ENCODE measurements around the gene NRG2. TPM values are rescaled to one million over a fixed set of nuclear protein-coding genes. Genes with fewer than 3 reads are reported as not detected.

Gene NRG2
- total RNA-seq, 5 donors from 2014 or later (not counting 1 experiment from before 2014, with no cell fraction given): 0.12 to 0.15 (median 0.12) TPM; not detected in 1

DNA sequence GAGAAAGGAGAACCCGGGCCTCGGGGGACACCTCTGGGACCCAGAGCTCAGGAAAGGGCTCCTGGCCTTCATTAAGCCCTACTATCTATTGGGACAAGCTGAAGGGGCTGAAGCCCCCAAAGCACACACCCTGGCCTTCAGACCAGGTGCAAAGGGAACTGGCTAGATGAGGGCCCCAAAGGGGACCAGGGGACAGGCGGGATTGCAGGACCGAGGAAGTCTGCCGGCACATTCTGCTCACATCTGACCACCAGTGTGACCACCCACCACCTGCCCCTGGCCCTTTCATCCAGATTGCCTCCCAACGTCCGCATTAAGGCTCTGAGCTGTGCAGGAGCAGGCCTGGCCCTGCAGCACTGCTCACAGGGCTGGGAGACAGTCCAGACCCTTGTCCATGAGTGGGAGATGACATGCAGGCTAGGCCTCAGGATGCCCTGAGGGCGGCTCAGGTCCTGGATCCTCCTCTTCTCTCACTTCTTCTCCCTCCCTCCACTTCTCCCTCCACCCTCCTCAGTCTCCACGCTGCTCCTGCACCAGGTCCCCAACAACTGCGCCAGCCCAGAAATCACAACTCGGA, 228.3 kb downstream of the NRG2 start:
- no peaks in the 10 kb centered on the region for H3K9me3 ChIP-seq
- Mint-ChIP-seq H3K27ac (no peak overlapping the region), H3K27me3 (peaks cover 6 to 16% of the 10 kb centered on the region in 2 donors), H3K9me3 (peaks cover 5 to 7% (median 6%) of the 10 kb centered on the region in 3 donors), H3K36me3 (peaks cover 3% of the 10 kb centered on the region), H3K4me1 (no peaks in the 10 kb centered on the region), H3K4me3 (no peak overlapping the region)
- H3K36me3 ChIP-seq (ENCODE audit: control insufficient read depth in 2 of 2, extremely low read depth in 1 of 2, insufficient read depth in 1 of 2, low read length in 1 of 2): no peaks in the 10 kb centered on the region
- CTCF ChIA-PET: no interaction called here
- H3K4me3 ChIP-seq (ENCODE audit: control insufficient read depth in 1 of 2, extremely low read depth in 1 of 2, low read length in 1 of 2): no peak overlapping the region
- DNase-seq (no peak), ATAC-seq (replicated peaks in 1 of 4) (no peak)
- 86% methylated on average over 9 of the region's 11 CpGs for WGBS (ENCODE audit: insufficient coverage)
- H3K27me3 ChIP-seq (replicated peaks in 1 of 2; ENCODE audit: control insufficient read depth in 2 of 2, extremely low read depth in 1 of 2, insufficient read depth in 2 of 2, low read length in 1 of 2): peaks cover 0 to 42% of the 10 kb centered on the region in 2 experiments
- H3K4me1 ChIP-seq (ENCODE audit: control insufficient read depth in 1 of 2, extremely low read depth in 1 of 2, insufficient read depth in 2 of 2, low read length in 2 of 2): no peaks in the 10 kb centered on the region
- no peak overlapping the region for H3K27ac ChIP-seq (ENCODE audit: low read length)
- POLR2A ChIA-PET: no interaction called here

DNA sequence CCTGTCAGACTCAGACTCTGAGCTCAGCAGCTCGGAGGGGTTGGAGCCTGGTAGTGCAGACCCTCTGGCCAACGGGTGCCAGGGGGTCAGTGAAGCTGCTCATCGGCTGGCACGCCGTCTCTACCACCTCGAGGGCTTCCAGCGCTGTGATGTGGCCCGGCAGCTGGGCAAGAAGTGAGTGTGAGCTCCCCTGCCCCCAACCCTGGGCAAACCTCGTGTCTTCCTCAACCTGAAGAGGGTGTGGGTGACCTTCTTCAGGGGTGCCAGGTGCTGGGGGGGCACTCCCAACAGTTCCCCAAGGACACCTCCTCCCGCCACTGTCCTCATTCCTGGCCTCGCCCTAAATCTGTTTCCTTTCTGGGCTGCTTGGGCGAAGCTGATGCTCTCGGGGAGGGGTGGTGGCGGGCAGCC, 228.9 kb downstream of the NRG2 start:
- no peak overlapping the region for H3K4me3 Mint-ChIP-seq
- H3K27me3 Mint-ChIP-seq: peaks cover 4 to 12% of the 10 kb centered on the region in 2 donors
- POLR2A ChIA-PET: no interaction called here
- DNase-seq (no peak), ATAC-seq (replicated peaks in 1 of 4) (no peak)
- no peaks in the 10 kb centered on the region for H3K4me1 Mint-ChIP-seq
- CTCF ChIA-PET: interaction anchor here in 1 of 2 donors (0.7 kb wide), 1 partner anchor 186 kb away, joined by 3 read pairs; no protein-coding TSS in a partner anchor
- H3K27ac Mint-ChIP-seq: no peak overlapping the region
- H3K9me3 Mint-ChIP-seq: peaks cover 3 to 6% (median 5%) of the 10 kb centered on the region in 3 donors
- no peak overlapping the region for H3K4me3 ChIP-seq (ENCODE audit: control insufficient read depth in 1 of 2, extremely low read depth in 1 of 2, low read length in 1 of 2)
- peaks cover 3% of the 10 kb centered on the region for H3K36me3 Mint-ChIP-seq
- H3K27ac ChIP-seq (ENCODE audit: low read length): no peak overlapping the region
- peaks cover 0 to 46% of the 10 kb centered on the region in 2 experiments for H3K27me3 ChIP-seq (replicated peaks in 1 of 2; ENCODE audit: control insufficient read depth in 2 of 2, extremely low read depth in 1 of 2, insufficient read depth in 2 of 2, low read length in 1 of 2)
- H3K36me3 ChIP-seq (ENCODE audit: control insufficient read depth in 2 of 2, extremely low read depth in 1 of 2, insufficient read depth in 1 of 2, low read length in 1 of 2): no peaks in the 10 kb centered on the region
- no peaks in the 10 kb centered on the region for H3K4me1 ChIP-seq (ENCODE audit: control insufficient read depth in 1 of 2, extremely low read depth in 1 of 2, insufficient read depth in 2 of 2, low read length in 2 of 2)
- WGBS (ENCODE audit: insufficient coverage): 75% methylated on average over 12 of the region's 14 CpGs
- H3K9me3 ChIP-seq: no peaks in the 10 kb centered on the region

DNA sequence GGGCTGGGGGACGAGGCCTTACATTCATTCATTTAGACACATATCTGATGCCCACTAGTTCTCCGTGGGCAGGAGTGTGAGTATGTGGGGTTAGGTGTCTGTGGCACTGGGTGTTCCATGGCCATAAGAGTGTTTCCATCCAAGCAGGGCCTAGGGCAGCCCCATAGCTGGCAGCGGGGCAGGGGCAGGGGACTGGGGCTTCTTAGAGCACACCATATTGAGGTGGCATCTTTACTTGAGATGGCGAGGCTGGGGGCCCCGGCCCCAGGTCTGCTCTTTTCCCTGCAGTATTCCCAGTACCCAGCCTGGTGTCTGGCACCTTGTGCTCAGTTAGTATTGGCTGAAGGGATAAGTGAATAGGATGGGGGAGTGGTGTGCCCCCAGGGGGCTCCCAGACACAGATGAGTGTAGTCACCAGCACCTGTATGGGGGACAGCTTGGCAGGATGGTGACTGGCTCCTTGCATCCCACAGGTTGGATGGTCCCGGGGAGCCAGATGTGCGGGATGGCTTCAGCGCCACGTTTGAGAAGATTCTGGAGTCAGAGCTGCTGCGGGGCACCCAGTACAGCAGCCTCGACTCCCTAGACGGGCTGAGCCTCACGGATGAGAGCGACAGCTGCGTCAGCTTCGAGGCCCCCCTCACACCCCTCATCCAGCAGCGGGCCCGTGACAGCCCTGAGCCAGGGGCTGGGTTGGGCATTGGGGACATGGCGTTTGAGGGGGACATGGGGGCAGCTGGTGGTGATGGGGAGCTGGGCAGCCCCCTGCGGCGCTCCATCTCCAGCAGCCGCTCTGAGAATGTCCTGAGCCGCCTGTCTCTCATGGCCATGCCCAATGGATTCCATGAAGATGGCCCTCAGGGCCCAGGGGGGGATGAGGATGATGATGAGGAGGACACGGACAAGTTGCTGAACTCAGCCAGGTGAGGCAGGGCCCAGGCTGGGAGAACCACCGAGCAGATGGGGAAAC, 230.0 kb downstream of the NRG2 start:
- H3K27me3 Mint-ChIP-seq: peaks cover 8 to 19% of the 10 kb centered on the region in 2 donors
- no peaks in the 10 kb centered on the region for H3K4me1 Mint-ChIP-seq
- WGBS (ENCODE audit: insufficient coverage): 87% methylated on average over 9 of the region's 25 CpGs
- Histone ChIP-seq H3K36me3 (ENCODE audit: control insufficient read depth in 2 of 2, extremely low read depth in 1 of 2, insufficient read depth in 1 of 2, low read length in 1 of 2) (no peaks in the 10 kb centered on the region), H3K27me3 (replicated peaks in 1 of 2; ENCODE audit: control insufficient read depth in 2 of 2, extremely low read depth in 1 of 2, insufficient read depth in 2 of 2, low read length in 1 of 2) (peaks cover 0 to 56% of the 10 kb centered on the region in 2 experiments), H3K27ac (ENCODE audit: low read length) (no peak overlapping the region), H3K4me3 (ENCODE audit: control insufficient read depth in 1 of 2, extremely low read depth in 1 of 2, low read length in 1 of 2) (no peak overlapping the region), H3K4me1 (ENCODE audit: control insufficient read depth in 1 of 2, extremely low read depth in 1 of 2, insufficient read depth in 2 of 2, low read length in 2 of 2) (no peaks in the 10 kb centered on the region), H3K9me3 (no peaks in the 10 kb centered on the region)
- no peaks in the 10 kb centered on the region for H3K9me3 Mint-ChIP-seq
- ATAC-seq (replicated peaks in 1 of 4): no peak
- no peak for DNase-seq
- POLR2A ChIA-PET: no interaction called here
- H3K4me3 Mint-ChIP-seq: no peak overlapping the region
- CTCF ChIA-PET: interaction anchor here in 1 of 2 donors (0.7 kb wide), 1 partner anchor 185 kb away, joined by 3 read pairs; no protein-coding TSS in a partner anchor
- no peak overlapping the region for H3K27ac Mint-ChIP-seq
- H3K36me3 Mint-ChIP-seq: no peaks in the 10 kb centered on the region

DNA sequence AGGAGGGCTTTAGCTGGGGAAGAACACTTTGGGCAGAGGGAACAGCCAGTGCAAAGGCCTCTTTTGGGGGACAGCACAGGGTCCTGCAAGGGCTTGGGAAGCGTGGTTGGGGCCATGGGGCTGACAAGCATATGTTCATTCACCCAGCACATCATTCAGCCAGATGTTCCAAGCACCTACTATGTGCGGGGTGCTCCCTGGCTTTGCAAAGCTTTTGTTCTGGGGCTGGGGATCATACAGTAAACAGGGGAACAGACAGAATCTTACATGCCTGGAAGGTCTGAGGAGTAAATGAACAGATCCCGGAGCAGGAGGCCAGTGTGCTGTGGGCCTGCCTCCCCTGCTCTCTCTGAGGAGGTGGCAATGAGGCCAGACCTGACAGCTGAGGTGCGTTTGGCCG, 230.8 kb downstream of the NRG2 start:
- no peak overlapping the region for H3K27ac Mint-ChIP-seq
- no peak for DNase-seq
- CTCF ChIA-PET: no interaction called here

DNA sequence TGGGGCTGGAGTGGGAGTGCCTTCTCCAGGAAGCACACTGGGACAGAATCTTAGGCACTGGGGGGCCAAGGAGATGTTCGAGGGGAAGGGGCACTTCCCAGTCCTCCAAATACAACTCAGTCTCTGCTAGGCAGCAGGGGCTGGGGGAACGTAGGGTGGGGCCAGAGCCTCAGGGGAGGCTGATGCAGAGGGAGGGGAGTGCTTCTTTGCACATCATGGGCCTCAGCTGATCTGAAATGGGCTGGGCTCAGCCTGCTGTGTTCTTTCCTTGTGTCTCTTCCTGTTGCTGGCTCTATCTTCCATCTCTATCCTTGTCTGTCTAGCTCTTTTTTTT, 231.9 kb downstream of the NRG2 start:
- ATAC-seq (replicated peaks in 1 of 4) (no peak), DNase-seq (no peak)
- Mint-ChIP-seq H3K27ac (no peak overlapping the region), H3K9me3 (no peaks in the 10 kb centered on the region), H3K27me3 (peaks cover 4 to 27% of the 10 kb centered on the region in 2 donors), H3K4me1 (no peaks in the 10 kb centered on the region), H3K36me3 (no peaks in the 10 kb centered on the region), H3K4me3 (no peak overlapping the region)
- Histone ChIP-seq H3K36me3 (ENCODE audit: control insufficient read depth in 2 of 2, extremely low read depth in 1 of 2, insufficient read depth in 1 of 2, low read length in 1 of 2) (no peaks in the 10 kb centered on the region), H3K27ac (ENCODE audit: low read length) (no peak overlapping the region), H3K4me1 (ENCODE audit: control insufficient read depth in 1 of 2, extremely low read depth in 1 of 2, insufficient read depth in 2 of 2, low read length in 2 of 2) (no peaks in the 10 kb centered on the region), H3K9me3 (no peaks in the 10 kb centered on the region), H3K27me3 (replicated peaks in 1 of 2; ENCODE audit: control insufficient read depth in 2 of 2, extremely low read depth in 1 of 2, insufficient read depth in 2 of 2, low read length in 1 of 2) (peaks cover 0 to 53% of the 10 kb centered on the region in 2 experiments), H3K4me3 (ENCODE audit: control insufficient read depth in 1 of 2, extremely low read depth in 1 of 2, low read length in 1 of 2) (no peak overlapping the region)
- no CpG with 5 or more reads among the region's 2 CpGs for WGBS (ENCODE audit: insufficient coverage)
- ChIA-PET POLR2A (no interaction called here), CTCF (no interaction called here)

More for the DNA sequence above, 230.8 kb downstream of the NRG2 start:
- WGBS (ENCODE audit: insufficient coverage): 73% methylated on average over 4 of the region's 5 CpGs
- no peaks in the 10 kb centered on the region for H3K9me3 ChIP-seq
- POLR2A ChIA-PET: no interaction called here
- no peak overlapping the region for H3K4me3 Mint-ChIP-seq
- no peaks in the 10 kb centered on the region for H3K36me3 Mint-ChIP-seq
- no peaks in the 10 kb centered on the region for H3K36me3 ChIP-seq (ENCODE audit: control insufficient read depth in 2 of 2, extremely low read depth in 1 of 2, insufficient read depth in 1 of 2, low read length in 1 of 2)
- H3K4me1 ChIP-seq (ENCODE audit: control insufficient read depth in 1 of 2, extremely low read depth in 1 of 2, insufficient read depth in 2 of 2, low read length in 2 of 2): no peaks in the 10 kb centered on the region
- H3K27me3 ChIP-seq (replicated peaks in 1 of 2; ENCODE audit: control insufficient read depth in 2 of 2, extremely low read depth in 1 of 2, insufficient read depth in 2 of 2, low read length in 1 of 2): peaks cover 0 to 53% of the 10 kb centered on the region in 2 experiments
- no peaks in the 10 kb centered on the region for H3K4me1 Mint-ChIP-seq
- H3K27ac ChIP-seq (ENCODE audit: low read length): no peak overlapping the region
- H3K9me3 Mint-ChIP-seq: no peaks in the 10 kb centered on the region
- no peak overlapping the region for H3K4me3 ChIP-seq (ENCODE audit: control insufficient read depth in 1 of 2, extremely low read depth in 1 of 2, low read length in 1 of 2)
- H3K27me3 Mint-ChIP-seq: peaks cover 8 to 24% of the 10 kb centered on the region in 2 donors
- no peak for ATAC-seq (replicated peaks in 1 of 4)

DNA sequence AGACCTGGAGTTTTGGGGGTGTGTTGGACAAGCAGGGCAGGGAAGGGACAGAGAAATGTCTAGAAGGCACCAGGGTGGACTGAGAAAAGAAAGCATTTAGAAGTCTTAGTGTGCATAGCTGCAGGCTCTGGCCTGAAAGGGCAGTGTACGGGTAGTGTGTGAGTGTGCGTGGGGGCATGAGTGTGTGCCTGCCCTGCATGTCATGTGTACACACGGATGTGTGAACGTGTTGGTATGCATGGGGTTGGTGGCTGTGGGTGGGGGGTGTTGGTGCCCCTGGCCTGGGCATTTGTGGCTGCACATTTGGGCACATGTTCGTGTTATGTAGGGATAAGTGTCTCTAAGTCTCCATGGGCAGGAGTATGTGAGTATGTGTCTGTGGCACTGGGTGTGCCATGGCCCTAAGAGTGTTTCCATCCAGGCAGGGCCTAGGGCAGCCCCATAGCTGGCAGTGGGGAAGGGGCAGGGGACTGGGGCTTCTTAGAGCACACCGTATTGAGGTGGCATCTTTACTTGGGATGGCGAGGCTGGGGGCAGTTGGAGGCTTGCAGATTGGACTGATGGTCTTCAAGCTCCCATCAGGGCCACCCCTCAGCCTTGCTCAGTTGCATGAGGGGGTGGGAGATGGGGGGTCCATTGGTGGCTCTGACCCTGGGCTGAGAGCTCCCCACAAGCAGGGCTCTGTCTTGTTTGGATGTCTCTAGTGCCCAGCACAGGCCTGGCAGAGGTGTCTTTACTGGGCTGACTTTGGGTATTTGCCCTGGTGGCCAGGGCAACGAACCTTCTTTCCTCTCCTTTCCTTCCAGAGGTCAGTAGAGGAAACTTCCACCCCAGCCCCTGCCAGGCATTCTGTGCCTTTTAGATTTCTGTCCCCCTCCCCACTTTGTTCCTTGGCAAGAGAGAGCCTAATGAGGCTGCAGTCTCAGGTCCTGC, 232.5 kb downstream of the NRG2 start:
- H3K27me3 ChIP-seq (replicated peaks in 1 of 2; ENCODE audit: control insufficient read depth in 2 of 2, extremely low read depth in 1 of 2, insufficient read depth in 2 of 2, low read length in 1 of 2): peaks cover 0 to 57% of the 10 kb centered on the region in 2 experiments
- H3K4me3 ChIP-seq (ENCODE audit: control insufficient read depth in 1 of 2, extremely low read depth in 1 of 2, low read length in 1 of 2): no peak overlapping the region
- Mint-ChIP-seq H3K36me3 (no peaks in the 10 kb centered on the region), H3K27me3 (peaks cover 6 to 29% of the 10 kb centered on the region in 2 donors), H3K9me3 (no peaks in the 10 kb centered on the region), H3K27ac (no peak overlapping the region), H3K4me3 (no peak overlapping the region), H3K4me1 (no peaks in the 10 kb centered on the region)
- no peaks in the 10 kb centered on the region for H3K4me1 ChIP-seq (ENCODE audit: control insufficient read depth in 1 of 2, extremely low read depth in 1 of 2, insufficient read depth in 2 of 2, low read length in 2 of 2)
- CTCF ChIA-PET: interaction anchor here in 1 of 2 donors (1.2 kb wide), 1 partner anchor 19 kb away, joined by 3 read pairs; no protein-coding TSS in a partner anchor
- DNase-seq (no peak), ATAC-seq (replicated peaks in 1 of 4) (no peak)
- WGBS (ENCODE audit: insufficient coverage): 72% methylated on average over 7 of the region's 8 CpGs
- H3K36me3 ChIP-seq (ENCODE audit: control insufficient read depth in 2 of 2, extremely low read depth in 1 of 2, insufficient read depth in 1 of 2, low read length in 1 of 2): no peaks in the 10 kb centered on the region
- H3K9me3 ChIP-seq: no peaks in the 10 kb centered on the region
- no peak overlapping the region for H3K27ac ChIP-seq (ENCODE audit: low read length)
- POLR2A ChIA-PET: no interaction called here
